Activated CD4-positive, alpha-beta T cell treated with anti-CD3 and anti-CD28 coated beads, Interleukin-2, amount 10 ng/mL, durations not matched to agents 24 days and 14 days (primary cell): ENCODE results near the gene RAB33A. TPM values are rescaled to one million over a fixed set of nuclear protein-coding genes. Genes with fewer than 3 reads are reported as not detected.

ENCODE experiments used
- DNase-seq: peaks from one replicate; pipeline ENCODE4 v3.0.0; 2022
- H3K27ac Mint-ChIP-seq: one replicate; pipeline ENCODE4 v1.8.0; 2022; ENCODE audit warnings: mild to moderate bottlenecking, mixed read lengths
- H3K27me3 Mint-ChIP-seq: one replicate; pipeline ENCODE4 v1.8.0; 2022; ENCODE audit warnings: mixed read lengths
- H3K36me3 Mint-ChIP-seq: one replicate; pipeline ENCODE4 v1.8.0; 2022; ENCODE audit warnings: low read depth, mild to moderate bottlenecking, mixed read lengths
- H3K4me1 Mint-ChIP-seq: one replicate; pipeline ENCODE4 v1.8.0; 2021; ENCODE audit warnings: mixed read lengths
- H3K4me3 Mint-ChIP-seq: one replicate; pipeline ENCODE4 v1.8.0; 2022; ENCODE audit warnings: mild to moderate bottlenecking, moderate library complexity, mixed read lengths
- H3K9me3 Mint-ChIP-seq: one replicate; pipeline ENCODE4 v1.8.0; 2021; ENCODE audit warnings: mixed read lengths
- intact Hi-C: fragments of 100-400 bp; cut with micrococcal nuclease; formaldehyde crosslinking; loops from one replicate; pipeline ENCODE4 v1.15.1; 2023
- total RNA-seq: library from RNA; stranded (reverse); gene quantifications from 2 replicates; pipeline ENCODE4 v1.2.3, GENCODE V29; 2022

Gene RAB33A
- 20.6 and 21.0 TPM in 2 replicates for total RNA-seq

- H3K27me3 Mint-ChIP-seq = no peaks in the 10 kb centered on the region
- H3K4me3 Mint-ChIP-seq = peak within 1 kb of the TSS; percentile 94
- peak; percentile 83 for DNase-seq
- no peaks in the 10 kb centered on the region for H3K9me3 Mint-ChIP-seq
- peaks cover 39% of the 10 kb centered on the region for H3K4me1 Mint-ChIP-seq
- intact Hi-C loops = loop anchor here (2.0 to 10.0 kb wide), 2 partner anchors 89 to 397 kb away; partner anchors contain the start of gene SASH3
- peaks cover 3% of the 10 kb centered on the region for H3K36me3 Mint-ChIP-seq
- H3K27ac Mint-ChIP-seq = peak within 1 kb of the TSS; percentile 86
Measured at GRCh38 chrX:130171446-130172126, at the start of gene RAB33A. RAB33A (plus strand) TSS chrX:130171962; CDS start chrX:130172063, 101 bp downstream.

- Mint-ChIP-seq H3K27ac (no peak overlapping the region), H3K36me3 (peaks cover 19% of the 10 kb centered on the region), H3K9me3 (no peaks in the 10 kb centered on the region), H3K4me3 (no peak overlapping the region), H3K4me1 (peaks cover 5% of the 10 kb centered on the region), H3K27me3 (no peaks in the 10 kb centered on the region)
- DNase-seq = no peak
- intact Hi-C loops = loop anchor here (5.0 kb wide), 1 partner anchor 43 kb away; the partner anchor contains the start of gene AIFM1
Measured at GRCh38 chrX:130124577-130124976, 47.2 kb upstream of the RAB33A start.

- no peaks in the 10 kb centered on the region for H3K27me3 Mint-ChIP-seq
- intact Hi-C loops = no loop called here
Measured at GRCh38 chrX:130125091-130125874, 46.5 kb upstream of the RAB33A start.

GRCh38 chrX:130130990-130131389, 40.8 kb upstream of the RAB33A start:
- intact Hi-C loops = no loop called here
- Mint-ChIP-seq H3K36me3 (peaks cover 22% of the 10 kb centered on the region), H3K4me1 (no peaks in the 10 kb centered on the region), H3K4me3 (no peak overlapping the region), H3K27ac (no peak overlapping the region), H3K27me3 (no peaks in the 10 kb centered on the region), H3K9me3 (no peaks in the 10 kb centered on the region)
- no peak for DNase-seq

More at GRCh38 chrX:130125091-130125874, 46.5 kb upstream of the RAB33A start:
- H3K4me3 Mint-ChIP-seq = no peak overlapping the region
- H3K4me1 Mint-ChIP-seq = peaks cover under 1% of the 10 kb centered on the region
- peaks cover 20% of the 10 kb centered on the region for H3K36me3 Mint-ChIP-seq
- no peak for DNase-seq
- H3K27ac Mint-ChIP-seq = no peak overlapping the region
- no peaks in the 10 kb centered on the region for H3K9me3 Mint-ChIP-seq

GRCh38 chrX:130136496-130136895, 35.3 kb upstream of the RAB33A start:
- H3K27ac Mint-ChIP-seq = no peak overlapping the region
- no peaks in the 10 kb centered on the region for H3K9me3 Mint-ChIP-seq
- no peaks in the 10 kb centered on the region for H3K27me3 Mint-ChIP-seq
- DNase-seq = no peak
- H3K36me3 Mint-ChIP-seq = peaks cover 23% of the 10 kb centered on the region
- intact Hi-C loops = no loop called here
- H3K4me3 Mint-ChIP-seq = no peak overlapping the region
- peaks cover 2% of the 10 kb centered on the region for H3K4me1 Mint-ChIP-seq

- DNase-seq = no peak
- intact Hi-C loops = no loop called here
- H3K27me3 Mint-ChIP-seq = no peaks in the 10 kb centered on the region
- H3K36me3 Mint-ChIP-seq = peaks cover 28% of the 10 kb centered on the region
- no peak overlapping the region for H3K27ac Mint-ChIP-seq
- peaks cover 5% of the 10 kb centered on the region for H3K4me1 Mint-ChIP-seq
- H3K9me3 Mint-ChIP-seq = no peaks in the 10 kb centered on the region
- no peak overlapping the region for H3K4me3 Mint-ChIP-seq
Measured at GRCh38 chrX:130136961-130137360, 34.8 kb upstream of the RAB33A start.

- Mint-ChIP-seq H3K9me3 (no peaks in the 10 kb centered on the region), H3K27ac (no peak overlapping the region), H3K36me3 (peaks cover 38% of the 10 kb centered on the region), H3K4me3 (no peak overlapping the region), H3K4me1 (peaks cover 5% of the 10 kb centered on the region), H3K27me3 (no peaks in the 10 kb centered on the region)
- intact Hi-C loops = no loop called here
- no peak for DNase-seq
Measured at GRCh38 chrX:130139474-130140201, 32.1 kb upstream of the RAB33A start.

- Mint-ChIP-seq H3K36me3 (peaks cover 40% of the 10 kb centered on the region), H3K4me3 (no peak overlapping the region), H3K9me3 (no peaks in the 10 kb centered on the region), H3K27me3 (no peaks in the 10 kb centered on the region), H3K4me1 (peaks cover 5% of the 10 kb centered on the region), H3K27ac (no peak overlapping the region)
- no peak for DNase-seq
- intact Hi-C loops = no loop called here
Measured at GRCh38 chrX:130144509-130144908, 27.3 kb upstream of the RAB33A start.

- no peak overlapping the region for H3K4me3 Mint-ChIP-seq
- peaks cover 38% of the 10 kb centered on the region for H3K36me3 Mint-ChIP-seq
- H3K27ac Mint-ChIP-seq = no peak overlapping the region
- H3K4me1 Mint-ChIP-seq = peaks cover 2% of the 10 kb centered on the region
- DNase-seq = no peak
- intact Hi-C loops = no loop called here
- no peaks in the 10 kb centered on the region for H3K9me3 Mint-ChIP-seq
- no peaks in the 10 kb centered on the region for H3K27me3 Mint-ChIP-seq
Measured at GRCh38 chrX:130145123-130145522, 26.6 kb upstream of the RAB33A start.

- Mint-ChIP-seq H3K27ac (no peak overlapping the region), H3K36me3 (peaks cover 30% of the 10 kb centered on the region), H3K27me3 (no peaks in the 10 kb centered on the region), H3K4me1 (no peaks in the 10 kb centered on the region), H3K9me3 (no peaks in the 10 kb centered on the region), H3K4me3 (no peak overlapping the region)
- intact Hi-C loops = no loop called here
- no peak for DNase-seq
Measured at GRCh38 chrX:130147631-130148030, 24.1 kb upstream of the RAB33A start.

GRCh38 chrX:130155564-130155963, 16.2 kb upstream of the RAB33A start:
- intact Hi-C loops = no loop called here
- peaks cover 6% of the 10 kb centered on the region for H3K4me1 Mint-ChIP-seq
- DNase-seq = no peak
- no peak overlapping the region for H3K4me3 Mint-ChIP-seq
- peaks cover 11% of the 10 kb centered on the region for H3K36me3 Mint-ChIP-seq
- no peaks in the 10 kb centered on the region for H3K9me3 Mint-ChIP-seq
- H3K27ac Mint-ChIP-seq = no peak overlapping the region
- H3K27me3 Mint-ChIP-seq = no peaks in the 10 kb centered on the region

GRCh38 chrX:130158311-130158710, 13.5 kb upstream of the RAB33A start:
- Mint-ChIP-seq H3K27ac (no peak overlapping the region), H3K27me3 (no peaks in the 10 kb centered on the region), H3K9me3 (no peaks in the 10 kb centered on the region), H3K36me3 (peaks cover 8% of the 10 kb centered on the region), H3K4me1 (peaks cover 12% of the 10 kb centered on the region), H3K4me3 (no peak overlapping the region)
- intact Hi-C loops = no loop called here
- no peak for DNase-seq

- H3K27ac Mint-ChIP-seq = no peak overlapping the region
- H3K27me3 Mint-ChIP-seq = no peaks in the 10 kb centered on the region
- no peak for DNase-seq
- peaks cover 4% of the 10 kb centered on the region for H3K36me3 Mint-ChIP-seq
- peaks cover 14% of the 10 kb centered on the region for H3K4me1 Mint-ChIP-seq
- H3K9me3 Mint-ChIP-seq = no peaks in the 10 kb centered on the region
- H3K4me3 Mint-ChIP-seq = no peak overlapping the region
- intact Hi-C loops = no loop called here
Measured at GRCh38 chrX:130159776-130160175, 12.0 kb upstream of the RAB33A start.
